Measurements from ENCODE around the gene RBM7.

Gene RBM7

GRCh38 chr11:114447444-114447843 lies 47.0 kb downstream of the RBM7 start:
- DNase-seq (ENCODE audit: low read depth in 4 of 4, low spot score in 1 of 4), result no peak

- DNase-seq (ENCODE audit: low read depth in 4 of 4, low spot score in 1 of 4), result no peak
These were observed 47.4 kb downstream of the RBM7 start for GRCh38 chr11:114447892-114448291.

DNA sequence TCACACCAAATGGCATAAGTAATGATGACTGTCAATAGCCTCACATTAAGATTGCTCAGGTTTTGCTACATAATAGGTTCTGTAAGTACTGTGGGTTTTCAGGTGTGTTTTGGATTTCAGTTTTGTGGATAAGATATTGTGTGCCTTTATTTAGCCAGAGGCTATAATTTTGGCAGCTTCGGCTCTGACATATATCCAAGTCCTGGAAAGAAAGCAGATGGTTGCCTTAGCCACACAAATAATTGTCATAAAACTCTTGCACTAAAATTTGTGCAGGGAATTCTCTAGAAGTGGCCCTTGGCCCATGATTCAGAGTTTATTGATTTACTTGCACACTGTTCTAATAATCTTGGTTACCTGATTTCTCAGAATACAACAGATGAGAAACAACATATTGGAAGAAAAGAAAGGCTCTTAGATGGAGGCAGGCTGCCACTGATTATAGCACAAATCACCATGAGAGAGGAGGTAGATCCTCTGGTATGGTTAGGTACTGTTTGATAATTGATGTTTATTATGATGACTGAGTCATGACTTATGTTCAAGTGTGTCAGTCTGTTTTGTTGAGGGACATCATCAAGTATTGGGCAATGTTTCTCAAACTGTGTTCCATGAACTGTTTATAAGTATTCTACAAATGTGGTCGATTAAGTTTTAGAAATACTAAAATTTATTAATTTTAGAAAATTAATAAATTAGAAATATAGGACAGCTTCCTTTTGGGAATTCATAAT lies 48.5 kb downstream of the RBM7 start:
- no peak for DNase-seq (ENCODE audit: low read depth in 4 of 4, low spot score in 1 of 4)

DNA sequence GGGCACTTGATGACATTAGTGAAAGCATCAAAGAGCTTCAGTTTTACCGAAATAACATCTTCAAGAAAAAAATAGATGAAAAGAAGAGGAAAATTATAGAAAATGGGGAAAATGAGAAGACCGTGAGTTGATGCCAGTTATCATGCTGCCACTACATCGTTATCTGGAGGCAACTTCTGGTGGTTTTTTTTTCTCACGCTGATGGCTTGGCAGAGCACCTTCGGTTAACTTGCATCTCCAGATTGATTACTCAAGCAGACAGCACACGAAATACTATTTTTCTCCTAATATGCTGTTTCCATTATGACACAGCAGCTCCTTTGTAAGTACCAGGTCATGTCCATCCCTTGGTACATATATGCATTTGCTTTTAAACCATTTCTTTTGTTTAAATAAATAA lies 49.4 kb downstream of the RBM7 start:
- no peak for DNase-seq (ENCODE audit: low read depth in 4 of 4, low spot score in 1 of 4)

- no peak for DNase-seq (ENCODE audit: low read depth in 4 of 4, low spot score in 1 of 4)
These were observed 51.9 kb downstream of the RBM7 start for GRCh38 chr11:114452399-114452798.

Measured in stimulated activated CD4-positive, alpha-beta T cell treated with anti-CD3 and anti-CD28 coated beads, Interleukin-1b, Interleukin-23, amount 100 ng/mL, for 24 hours (primary cell).